Glomerular visceral epithelial cell (primary cell): Measurements from ENCODE around the gene GATA2.

ENCODE experiments used
- DNase-seq: peaks from one replicate; pipeline ENCODE4 v3.0.0-alpha.2; 2016; ENCODE audit errors: extremely low spot score

The GATA2 gene

DNA sequence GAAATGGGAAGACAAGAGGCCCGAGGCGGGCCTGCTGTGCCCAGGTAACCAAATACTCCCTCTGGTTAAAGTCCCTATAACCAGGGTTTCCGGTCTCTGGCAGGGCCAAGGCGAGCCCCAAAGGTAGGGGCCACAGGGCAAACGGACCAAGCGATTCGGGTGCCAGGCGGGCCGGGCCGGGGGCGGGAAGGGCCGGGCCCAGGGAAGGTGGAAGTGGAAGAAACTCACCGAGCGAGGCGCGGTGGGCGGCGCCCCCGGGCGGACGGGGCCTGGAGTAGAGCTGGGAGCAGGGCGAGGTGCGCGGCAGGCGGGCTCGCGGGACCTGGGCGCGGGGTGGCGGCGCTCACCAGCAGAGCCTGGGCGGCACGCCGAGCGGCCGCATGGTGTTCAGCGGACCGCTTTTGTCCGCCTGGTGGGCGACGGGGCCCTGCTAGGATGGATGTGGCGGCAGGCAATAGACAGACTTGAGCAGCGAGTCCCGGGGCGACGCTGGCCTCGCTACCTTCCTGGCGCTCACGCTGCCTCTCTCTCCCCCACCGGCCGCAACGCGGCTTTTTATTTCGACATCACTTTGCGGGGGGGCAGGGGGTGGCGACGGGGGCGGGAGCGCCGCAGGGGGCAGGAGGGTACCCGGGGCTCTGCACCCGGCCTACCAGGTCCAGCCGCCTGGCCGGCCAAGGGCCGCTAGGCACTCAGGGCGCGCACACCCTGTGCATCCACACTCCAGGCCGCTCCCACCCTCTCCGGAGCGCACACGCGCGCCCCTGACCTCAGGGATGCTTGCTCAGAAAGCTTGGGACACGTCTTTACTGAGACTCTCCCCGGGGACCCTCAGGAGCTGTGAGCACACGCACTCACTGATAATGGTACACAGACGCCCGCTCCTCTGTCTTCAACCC, at the start of gene GATA2:
Gene GATA2, minus strand, starts transcription at position 531 of the 899 bp plus-strand sequence. CDS start 6,170 bp downstream, outside the sequence.
- DNase-seq: no peak

DNA sequence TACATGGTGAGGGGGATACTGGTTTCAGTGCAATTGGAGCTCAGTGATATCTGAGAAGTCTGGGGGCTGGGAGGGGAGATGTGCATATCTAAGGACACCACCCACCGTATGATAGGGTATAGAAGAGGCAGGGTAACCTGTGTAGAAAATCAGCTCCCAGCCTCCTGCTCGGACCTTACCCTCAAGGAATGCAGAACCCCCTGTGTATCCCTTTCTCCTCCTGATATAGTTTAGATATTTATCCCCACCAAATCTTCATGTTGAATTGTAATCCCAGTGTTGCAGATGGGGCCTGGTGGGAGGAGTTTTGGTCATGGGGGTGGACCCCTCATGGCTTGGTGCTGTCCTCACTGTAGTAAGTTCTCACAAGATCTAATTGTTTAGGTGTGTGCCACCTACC, 48.2 kb upstream of the GATA2 start:
- no peak for DNase-seq

DNA sequence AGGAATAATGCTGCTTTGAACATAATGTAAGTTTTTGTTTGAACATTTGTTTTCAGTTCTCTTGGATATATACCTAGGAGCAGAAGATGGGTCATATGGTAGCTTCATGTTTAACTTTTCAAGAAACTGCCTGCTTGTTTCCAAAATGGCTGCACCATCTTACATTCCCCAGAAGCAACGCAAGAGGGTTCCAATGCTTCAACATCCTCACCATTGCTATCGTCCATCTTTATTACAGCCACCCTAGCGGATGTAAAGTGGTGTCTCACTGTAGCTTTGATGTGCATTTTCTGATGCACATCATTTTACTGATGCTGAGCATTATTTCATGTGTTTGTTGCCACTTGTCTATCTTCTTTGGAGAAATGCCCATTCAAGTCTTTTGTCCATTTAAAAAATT, 46.4 kb upstream of the GATA2 start:
- no peak for DNase-seq

- no peak for DNase-seq
Observed at GRCh38 chr3:128537091-128537703, 44.2 kb upstream of the GATA2 start.

- no peak for DNase-seq
Observed at GRCh38 chr3:128532012-128532983, 39.3 kb upstream of the GATA2 start.

- no peak for DNase-seq
Observed at GRCh38 chr3:128524374-128525299, 31.6 kb upstream of the GATA2 start.

GRCh38 chr3:128523591-128523990, 30.6 kb upstream of the GATA2 start:
- DNase-seq: no peak

- no peak for DNase-seq
Observed at GRCh38 chr3:128521715-128522114, 28.7 kb upstream of the GATA2 start.

DNA sequence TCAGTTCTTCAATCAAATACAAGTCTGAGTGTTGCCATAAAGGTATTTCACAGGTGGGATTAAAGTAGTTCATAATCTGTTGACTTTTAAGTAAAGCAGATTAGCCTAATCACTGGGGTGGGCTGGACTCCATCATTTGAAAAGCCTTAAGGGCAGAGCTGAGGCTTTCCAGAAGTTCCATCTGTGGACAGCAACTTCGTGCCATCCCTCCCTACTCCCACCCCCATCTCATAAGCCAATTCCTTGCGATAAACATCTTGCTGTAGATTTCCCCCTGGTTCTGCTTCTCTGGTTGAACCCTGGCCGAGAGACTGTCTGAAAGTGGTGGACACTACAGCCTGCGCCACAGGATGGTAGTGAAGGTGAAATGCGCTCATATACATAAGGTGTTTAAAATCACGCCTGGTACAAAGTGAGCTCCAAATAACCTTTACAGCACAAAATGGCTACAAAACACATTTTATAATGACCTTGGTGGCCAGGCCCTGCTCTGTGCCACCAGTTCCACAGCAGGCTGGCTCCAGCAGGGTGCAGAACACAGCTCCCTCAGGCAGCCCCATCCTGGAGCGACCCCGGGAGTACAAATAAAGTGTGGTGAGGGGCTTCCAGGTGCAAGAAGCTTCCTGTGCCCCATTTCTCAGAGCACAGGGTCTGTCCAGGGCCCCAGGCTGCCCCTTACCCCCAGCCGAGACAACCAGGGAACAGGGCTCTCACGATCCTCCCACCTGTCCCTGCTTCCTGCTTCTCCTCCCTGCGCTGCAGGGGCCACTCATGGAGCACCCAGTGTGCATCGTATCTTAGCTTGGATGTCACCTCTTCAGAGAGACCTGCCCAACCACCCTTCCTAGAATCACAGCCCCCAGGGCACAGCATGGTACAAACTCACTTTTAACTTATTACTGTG, 25.8 kb upstream of the GATA2 start:
- DNase-seq: no peak

- no peak for DNase-seq
Observed at GRCh38 chr3:128517648-128518047, 24.6 kb upstream of the GATA2 start.

DNA sequence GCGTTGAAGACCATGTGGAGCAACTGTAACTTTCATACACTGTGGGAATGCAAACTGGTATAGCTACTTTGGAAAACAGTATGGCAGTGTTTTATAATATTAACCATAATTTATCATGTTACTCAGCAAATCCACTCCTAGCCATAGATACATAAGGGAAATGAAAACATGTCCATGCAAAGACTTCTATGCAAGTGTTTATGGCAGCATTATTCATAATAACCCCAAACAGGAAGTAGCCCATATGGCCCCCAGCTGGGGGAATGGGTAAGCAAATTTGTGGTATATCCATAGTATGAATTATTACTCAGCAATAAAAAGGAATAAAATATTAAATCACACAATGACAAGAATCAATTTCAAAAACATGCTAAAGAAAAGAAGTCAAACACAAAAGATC, 23.0 kb upstream of the GATA2 start:
- no peak for DNase-seq

DNA sequence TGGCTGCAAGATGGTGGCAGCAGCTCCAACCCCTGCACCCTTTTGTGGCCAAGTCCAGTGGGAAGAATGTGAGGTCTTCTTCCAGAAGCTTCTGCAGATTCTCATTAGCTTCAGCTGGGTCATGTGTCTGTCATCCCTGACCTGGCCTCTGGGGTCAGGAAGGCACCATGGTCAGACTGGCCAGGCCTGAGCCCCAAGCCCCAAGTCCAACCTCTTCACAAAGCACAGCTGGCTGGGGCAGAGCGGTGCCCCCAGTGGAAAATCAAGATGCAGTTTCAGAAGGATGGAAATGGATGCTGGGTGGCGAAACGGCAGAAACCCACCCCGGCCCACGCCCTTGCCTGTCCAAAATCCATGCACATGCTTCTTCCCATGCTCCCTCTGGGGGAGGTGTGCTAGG, 15.9 kb upstream of the GATA2 start:
- no peak for DNase-seq

DNA sequence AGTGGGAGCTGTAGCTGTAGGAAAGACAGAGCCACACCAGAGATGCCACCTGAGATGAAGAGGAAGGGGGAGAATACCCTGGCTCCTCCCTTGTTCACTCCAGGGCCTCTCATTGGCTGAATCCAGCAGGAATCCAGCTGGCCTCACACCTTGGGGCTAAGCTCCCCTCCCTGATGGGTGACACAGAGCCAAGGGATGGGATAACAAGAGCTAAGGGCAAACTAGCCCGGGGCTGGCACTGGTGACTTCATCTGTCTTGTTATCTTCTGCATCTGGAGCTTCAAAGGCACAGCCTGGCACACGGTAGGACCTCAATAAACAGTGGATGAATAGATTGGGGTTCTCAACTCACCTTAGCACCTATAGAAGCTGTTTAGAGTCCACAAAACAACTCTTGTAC, 13.8 kb upstream of the GATA2 start:
- no peak for DNase-seq

GRCh38 chr3:128505771-128506170, 12.8 kb upstream of the GATA2 start:
- no peak for DNase-seq

- DNase-seq: no peak
Observed at GRCh38 chr3:128504963-128505730, 12.1 kb upstream of the GATA2 start.

- no peak for DNase-seq
Observed at GRCh38 chr3:128504533-128504915, 11.5 kb upstream of the GATA2 start.

GRCh38 chr3:128503751-128504532, 10.9 kb upstream of the GATA2 start:
- no peak for DNase-seq

- DNase-seq: peak; percentile 16
Observed at GRCh38 chr3:128503164-128503651, 10.2 kb upstream of the GATA2 start.
